WTC11 (cell line): ENCODE results near the gene RFX4. TPM values are rescaled to one million over a fixed set of nuclear protein-coding genes. Genes with fewer than 3 reads are reported as not detected.

ENCODE experiments used
- ATAC-seq: fragments of 200-7000 bp; cut with Tn5 transposase; 2 replicates; pipeline ENCODE4 v1.10.0; 2021; ENCODE audit warnings: mild to moderate bottlenecking, moderate library complexity
- CTCF ChIA-PET: fragments of 300-600 bp; sonication (Branson Sonifier 250); formaldehyde crosslinking; loops from one replicate; lab custom pipeline; 2021; ENCODE audit warnings: antibody characterized with exemption; lab: Charles Lee
- POLR2A ChIA-PET: fragments of 350-600 bp; sonication (Branson Sonifier 250); formaldehyde crosslinking; loops from one replicate; lab custom pipeline; 2021; ENCODE audit warnings: antibody characterized with exemption; lab: Charles Lee
- DNase-seq: peaks from one replicate; pipeline ENCODE4 v3.0.0; 2021; ENCODE audit warnings: low spot score
- H3K27ac Mint-ChIP-seq: 2 replicates; pipeline ENCODE4 v1.8.0; 2021; ENCODE audit warnings: mixed read lengths
- H3K27me3 Mint-ChIP-seq: 2 replicates; pipeline ENCODE4 v1.8.0; 2021; ENCODE audit warnings: low read depth, mild to moderate bottlenecking, moderate library complexity, mixed read lengths
- H3K36me3 Mint-ChIP-seq: 2 replicates; pipeline ENCODE4 v1.8.0; 2021; ENCODE audit warnings: mixed read lengths
- H3K4me1 Mint-ChIP-seq: 2 replicates; pipeline ENCODE4 v1.8.0; 2022; ENCODE audit warnings: mixed read lengths
- H3K4me3 Mint-ChIP-seq: 2 replicates; pipeline ENCODE4 v1.8.0; 2021; ENCODE audit warnings: mild to moderate bottlenecking, moderate library complexity, mixed read lengths
- H3K9me3 Mint-ChIP-seq: 2 replicates; pipeline ENCODE4 v1.8.0; 2021; ENCODE audit warnings: mixed read lengths
- ESRRA ChIP-seq: sonication (generic); formaldehyde crosslinking; IDR thresholded peaks from 2 replicates; pipeline ENCODE4 v1.8.1; 2022; ENCODE audit warnings: mild to moderate bottlenecking, missing genetic modification reagents, borderline replicate concordance
- FOXJ3 ChIP-seq: sonication (generic); formaldehyde crosslinking; IDR thresholded peaks from 2 replicates; pipeline ENCODE4 v1.9.0; 2021; ENCODE audit warnings: missing genetic modification reagents, mild to moderate bottlenecking, borderline replicate concordance
- IRF2 ChIP-seq: sonication (generic); formaldehyde crosslinking; IDR thresholded peaks from 2 replicates; pipeline ENCODE4 v1.8.0; 2022; ENCODE audit warnings: low read depth, missing genetic modification reagents, borderline replicate concordance
- MXD4 ChIP-seq: fragments of 250-450 bp; sonication (Bioruptor Pico); IDR thresholded peaks from 2 replicates; pipeline ENCODE4 v1.8.0; 2021; ENCODE audit warnings: mild to moderate bottlenecking, moderate library complexity, borderline replicate concordance
- NR1H2 ChIP-seq: sonication (generic); formaldehyde crosslinking; IDR thresholded peaks from 2 replicates; pipeline ENCODE4 v1.9.0; 2021; ENCODE audit warnings: mild to moderate bottlenecking, moderate library complexity, missing genetic modification reagents
- OVOL2 ChIP-seq: fragments of 250-450 bp; sonication (Bioruptor Pico); IDR thresholded peaks from 2 replicates; pipeline ENCODE4 v1.9.0; 2021; ENCODE audit warnings: mild to moderate bottlenecking, borderline replicate concordance
- PRRX2 ChIP-seq: fragments of 250-450 bp; sonication (Bioruptor Pico); IDR thresholded peaks from 2 replicates; pipeline ENCODE4 v1.8.0; 2021; ENCODE audit warnings: mild to moderate bottlenecking
- RELA ChIP-seq: sonication (generic); formaldehyde crosslinking; IDR thresholded peaks from 2 replicates; pipeline ENCODE4 v1.8.1; 2022; ENCODE audit warnings: missing genetic modification reagents, mild to moderate bottlenecking, borderline replicate concordance
- SOX15 ChIP-seq: fragments of 250-450 bp; sonication (Bioruptor Pico); IDR thresholded peaks from 2 replicates; pipeline ENCODE4 v1.9.0; 2021; ENCODE audit warnings: mild to moderate bottlenecking
- TEAD4 ChIP-seq: sonication (generic); formaldehyde crosslinking; IDR thresholded peaks from 2 replicates; pipeline ENCODE4 v1.8.0; 2022; ENCODE audit warnings: mild to moderate bottlenecking, missing genetic modification reagents
- ZNF121 ChIP-seq: sonication (generic); formaldehyde crosslinking; IDR thresholded peaks from 2 replicates; pipeline ENCODE4 v1.8.0; 2023; ENCODE audit warnings: missing genetic modification reagents
- ZNF138 ChIP-seq: sonication (generic); formaldehyde crosslinking; conservative IDR thresholded peaks from 2 replicates; pipeline ENCODE4 v1.8.1; 2022; ENCODE audit warnings: mild to moderate bottlenecking, moderate library complexity, missing genetic modification reagents
- ZNF263 ChIP-seq: sonication (generic); formaldehyde crosslinking; IDR thresholded peaks from 2 replicates; pipeline ENCODE4 v1.8.1; 2022; ENCODE audit warnings: low read depth, mild to moderate bottlenecking, moderate library complexity, missing genetic modification reagents
- ZNF423 ChIP-seq: fragments of 250-450 bp; sonication (Bioruptor Pico); IDR thresholded peaks from 2 replicates; pipeline ENCODE4 v2.1.2; 2022; ENCODE audit warnings: mild to moderate bottlenecking, moderate library complexity
- total RNA-seq: library from RNA; stranded (reverse); gene quantifications from 3 replicates; pipeline ENCODE4 v1.2.3, GENCODE V29; 2021
- TF ChIP-seq, protein P1 (sequence below): sonication (generic); formaldehyde crosslinking; IDR thresholded peaks from 2 replicates; pipeline ENCODE4 v1.8.1; 2023; ENCODE audit warnings: mild to moderate bottlenecking, missing genetic modification reagents
- TF ChIP-seq, protein P2 (sequence below): sonication (generic); formaldehyde crosslinking; IDR thresholded peaks from 2 replicates; pipeline ENCODE4 v1.8.1; 2022; ENCODE audit warnings: low read depth, mild to moderate bottlenecking, moderate library complexity, missing genetic modification reagents, borderline replicate concordance
- TF ChIP-seq, protein P3 (sequence below): sonication (generic); formaldehyde crosslinking; IDR thresholded peaks from 2 replicates; pipeline ENCODE4 v1.8.1; 2022; ENCODE audit warnings: mild to moderate bottlenecking, missing genetic modification reagents, moderate library complexity, borderline replicate concordance
- TF ChIP-seq, protein P4 (sequence below): sonication (generic); formaldehyde crosslinking; IDR thresholded peaks from 2 replicates; pipeline ENCODE4 v1.8.1; 2022; ENCODE audit warnings: low read depth, missing genetic modification reagents, borderline replicate concordance
- TF ChIP-seq, protein P5 (sequence below): sonication (generic); formaldehyde crosslinking; IDR thresholded peaks from 2 replicates; pipeline ENCODE4 v1.8.0; 2022; ENCODE audit warnings: mild to moderate bottlenecking, missing genetic modification reagents
- TF ChIP-seq, protein P6 (sequence below): sonication (generic); formaldehyde crosslinking; IDR thresholded peaks from 2 replicates; pipeline ENCODE4 v1.8.0; 2022; ENCODE audit warnings: mild to moderate bottlenecking, missing genetic modification reagents
- TF ChIP-seq, protein P7 (sequence below): sonication (generic); formaldehyde crosslinking; IDR thresholded peaks from 2 replicates; pipeline ENCODE4 v1.8.1; 2023; ENCODE audit warnings: mild to moderate bottlenecking, missing genetic modification reagents, moderate library complexity

The RFX4 gene
- total RNA-seq, 1 experiment from 2014 or later = 0.26 TPM

DNA sequence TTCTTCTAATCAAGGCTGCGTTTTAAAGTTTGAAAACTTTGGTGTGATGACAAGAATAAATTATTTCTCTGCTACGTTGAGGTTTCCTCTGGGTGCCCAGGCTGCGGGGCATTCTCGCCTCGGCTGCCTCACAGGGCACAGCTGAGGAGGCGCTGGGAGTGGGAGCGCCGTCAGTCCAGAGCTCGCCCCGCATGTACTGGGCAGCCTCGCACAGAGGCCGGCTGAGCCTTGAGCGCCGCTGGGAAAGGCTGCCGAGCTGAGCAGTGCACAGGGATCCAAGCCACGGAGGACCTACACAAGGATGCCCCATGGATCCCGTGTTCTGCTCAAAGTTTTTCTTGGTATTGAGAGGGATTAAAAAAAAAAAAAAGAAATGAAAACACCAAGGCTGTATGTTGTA, 11.6 kb downstream of the RFX4 start:
- ChIA-PET CTCF (interaction anchor here (0.7 to 1.2 kb wide), 2 partner anchors 114 to 325 kb away, joined by 5 to 8 read pairs; no protein-coding TSS in a partner anchor), POLR2A (interaction anchor here (0.7 kb wide), 1 partner anchor 147 kb away, joined by 3 read pairs; no protein-coding TSS in a partner anchor)
- no peaks in the 10 kb centered on the region for H3K36me3 Mint-ChIP-seq
- no peak overlapping the region for H3K27ac Mint-ChIP-seq
- ATAC-seq (peak; percentile 63), DNase-seq (peak; percentile 15)
- H3K4me1 Mint-ChIP-seq = peaks cover 6% of the 10 kb centered on the region
- H3K9me3 Mint-ChIP-seq = no peaks in the 10 kb centered on the region
- H3K4me3 Mint-ChIP-seq = no peak overlapping the region
- TF ChIP-seq PRRX2 (CRISPR knock-in tag) (no peak), ZNF263 (no peak), SOX15 (CRISPR knock-in tag) (no peak), MXD4 (no peak), ESRRA (no peak), FOXJ3 (no peak), RELA (CRISPR knock-in tag) (no peak)
- TF ChIP-seq, protein P1, sequence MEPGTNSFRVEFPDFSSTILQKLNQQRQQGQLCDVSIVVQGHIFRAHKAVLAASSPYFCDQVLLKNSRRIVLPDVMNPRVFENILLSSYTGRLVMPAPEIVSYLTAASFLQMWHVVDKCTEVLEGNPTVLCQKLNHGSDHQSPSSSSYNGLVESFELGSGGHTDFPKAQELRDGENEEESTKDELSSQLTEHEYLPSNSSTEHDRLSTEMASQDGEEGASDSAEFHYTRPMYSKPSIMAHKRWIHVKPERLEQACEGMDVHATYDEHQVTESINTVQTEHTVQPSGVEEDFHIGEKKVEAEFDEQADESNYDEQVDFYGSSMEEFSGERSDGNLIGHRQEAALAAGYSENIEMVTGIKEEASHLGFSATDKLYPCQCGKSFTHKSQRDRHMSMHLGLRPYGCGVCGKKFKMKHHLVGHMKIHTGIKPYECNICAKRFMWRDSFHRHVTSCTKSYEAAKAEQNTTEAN (CRISPR knock-in tag) = no peak
- TF ChIP-seq, protein P2, sequence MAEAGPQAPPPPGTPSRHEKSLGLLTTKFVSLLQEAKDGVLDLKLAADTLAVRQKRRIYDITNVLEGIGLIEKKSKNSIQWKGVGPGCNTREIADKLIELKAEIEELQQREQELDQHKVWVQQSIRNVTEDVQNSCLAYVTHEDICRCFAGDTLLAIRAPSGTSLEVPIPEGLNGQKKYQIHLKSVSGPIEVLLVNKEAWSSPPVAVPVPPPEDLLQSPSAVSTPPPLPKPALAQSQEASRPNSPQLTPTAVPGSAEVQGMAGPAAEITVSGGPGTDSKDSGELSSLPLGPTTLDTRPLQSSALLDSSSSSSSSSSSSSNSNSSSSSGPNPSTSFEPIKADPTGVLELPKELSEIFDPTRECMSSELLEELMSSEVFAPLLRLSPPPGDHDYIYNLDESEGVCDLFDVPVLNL (CRISPR knock-in tag) = no peak
- peaks cover 71% of the 10 kb centered on the region for H3K27me3 Mint-ChIP-seq

DNA sequence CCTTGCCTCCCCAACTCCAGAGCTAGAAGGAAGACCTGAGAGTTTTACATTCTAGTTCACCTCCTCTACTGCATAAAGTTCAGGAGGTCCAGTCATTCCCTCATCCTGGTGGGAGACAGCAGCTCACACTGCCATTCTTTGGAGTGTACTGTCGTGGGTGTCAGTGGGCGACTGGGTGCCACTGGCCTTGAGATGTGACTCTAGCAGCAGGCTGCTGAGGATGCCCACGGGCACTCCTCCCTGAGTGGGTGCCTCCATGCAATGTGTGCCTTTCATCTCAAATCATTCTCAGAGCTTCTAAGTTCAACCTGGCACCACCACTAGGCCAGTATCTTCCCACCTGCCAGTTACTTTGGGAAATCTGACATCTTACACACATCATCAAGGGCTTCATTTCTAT, 12.5 kb downstream of the RFX4 start:
- Mint-ChIP-seq H3K4me3 (no peak overlapping the region), H3K36me3 (no peaks in the 10 kb centered on the region), H3K27me3 (peaks cover 62% of the 10 kb centered on the region), H3K27ac (no peak overlapping the region), H3K9me3 (no peaks in the 10 kb centered on the region), H3K4me1 (peaks cover 11% of the 10 kb centered on the region)
- POLR2A ChIA-PET = no interaction called here
- CTCF ChIA-PET = interaction anchor here (1.2 kb wide), 1 partner anchor 324 kb away, joined by 8 read pairs; no protein-coding TSS in a partner anchor
- DNase-seq (no peak), ATAC-seq (no peak)
- TF ChIP-seq, protein P3, sequence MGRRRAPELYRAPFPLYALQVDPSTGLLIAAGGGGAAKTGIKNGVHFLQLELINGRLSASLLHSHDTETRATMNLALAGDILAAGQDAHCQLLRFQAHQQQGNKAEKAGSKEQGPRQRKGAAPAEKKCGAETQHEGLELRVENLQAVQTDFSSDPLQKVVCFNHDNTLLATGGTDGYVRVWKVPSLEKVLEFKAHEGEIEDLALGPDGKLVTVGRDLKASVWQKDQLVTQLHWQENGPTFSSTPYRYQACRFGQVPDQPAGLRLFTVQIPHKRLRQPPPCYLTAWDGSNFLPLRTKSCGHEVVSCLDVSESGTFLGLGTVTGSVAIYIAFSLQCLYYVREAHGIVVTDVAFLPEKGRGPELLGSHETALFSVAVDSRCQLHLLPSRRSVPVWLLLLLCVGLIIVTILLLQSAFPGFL (CRISPR knock-in tag) = no peak
- TF ChIP-seq RELA (CRISPR knock-in tag) (no peak), ZNF138 (CRISPR knock-in tag) (no peak), ZNF121 (CRISPR knock-in tag) (no peak), ESRRA (no peak), ZNF423 (CRISPR knock-in tag) (no peak), NR1H2 (CRISPR knock-in tag) (no peak), TEAD4 (no peak), IRF2 (CRISPR knock-in tag) (no peak), OVOL2 (no peak)
- TF ChIP-seq, protein P4, sequence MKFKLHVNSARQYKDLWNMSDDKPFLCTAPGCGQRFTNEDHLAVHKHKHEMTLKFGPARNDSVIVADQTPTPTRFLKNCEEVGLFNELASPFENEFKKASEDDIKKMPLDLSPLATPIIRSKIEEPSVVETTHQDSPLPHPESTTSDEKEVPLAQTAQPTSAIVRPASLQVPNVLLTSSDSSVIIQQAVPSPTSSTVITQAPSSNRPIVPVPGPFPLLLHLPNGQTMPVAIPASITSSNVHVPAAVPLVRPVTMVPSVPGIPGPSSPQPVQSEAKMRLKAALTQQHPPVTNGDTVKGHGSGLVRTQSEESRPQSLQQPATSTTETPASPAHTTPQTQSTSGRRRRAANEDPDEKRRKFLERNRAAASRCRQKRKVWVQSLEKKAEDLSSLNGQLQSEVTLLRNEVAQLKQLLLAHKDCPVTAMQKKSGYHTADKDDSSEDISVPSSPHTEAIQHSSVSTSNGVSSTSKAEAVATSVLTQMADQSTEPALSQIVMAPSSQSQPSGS (CRISPR knock-in tag) = no peak
- TF ChIP-seq, protein P5, sequence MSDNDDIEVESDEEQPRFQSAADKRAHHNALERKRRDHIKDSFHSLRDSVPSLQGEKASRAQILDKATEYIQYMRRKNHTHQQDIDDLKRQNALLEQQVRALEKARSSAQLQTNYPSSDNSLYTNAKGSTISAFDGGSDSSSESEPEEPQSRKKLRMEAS (CRISPR knock-in tag) = no peak
- TF ChIP-seq, protein P6, sequence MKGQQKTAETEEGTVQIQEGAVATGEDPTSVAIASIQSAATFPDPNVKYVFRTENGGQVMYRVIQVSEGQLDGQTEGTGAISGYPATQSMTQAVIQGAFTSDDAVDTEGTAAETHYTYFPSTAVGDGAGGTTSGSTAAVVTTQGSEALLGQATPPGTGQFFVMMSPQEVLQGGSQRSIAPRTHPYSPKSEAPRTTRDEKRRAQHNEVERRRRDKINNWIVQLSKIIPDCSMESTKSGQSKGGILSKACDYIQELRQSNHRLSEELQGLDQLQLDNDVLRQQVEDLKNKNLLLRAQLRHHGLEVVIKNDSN (CRISPR knock-in tag) = no peak
- TF ChIP-seq, protein P7, sequence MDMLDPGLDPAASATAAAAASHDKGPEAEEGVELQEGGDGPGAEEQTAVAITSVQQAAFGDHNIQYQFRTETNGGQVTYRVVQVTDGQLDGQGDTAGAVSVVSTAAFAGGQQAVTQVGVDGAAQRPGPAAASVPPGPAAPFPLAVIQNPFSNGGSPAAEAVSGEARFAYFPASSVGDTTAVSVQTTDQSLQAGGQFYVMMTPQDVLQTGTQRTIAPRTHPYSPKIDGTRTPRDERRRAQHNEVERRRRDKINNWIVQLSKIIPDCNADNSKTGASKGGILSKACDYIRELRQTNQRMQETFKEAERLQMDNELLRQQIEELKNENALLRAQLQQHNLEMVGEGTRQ (CRISPR knock-in tag) = no peak
